Hepatocyte (in vitro differentiated cells): ENCODE results near the gene TRAFD1.

Source experiments
- CTCF ChIP-seq: fragments of 200-600 bp; sonication (generic); IDR thresholded peaks from 2 replicates; pipeline ENCODE4 v1.5.1; 2016; ENCODE audit warnings: antibody characterized with exemption, mild to moderate bottlenecking; ENCODE audit not compliant: poor library complexity
- EZH2phosphoT487 ChIP-seq: fragments of 200-600 bp; sonication (generic); IDR thresholded peaks from one replicate; pipeline ENCODE4 v1.6.1; 2018; ENCODE audit warnings: antibody characterized with exemption, mild to moderate bottlenecking, low read depth, moderate library complexity; ENCODE audit not compliant: unreplicated experiment, severe bottlenecking

- TF ChIP-seq CTCF (no peak), EZH2phosphoT487 (no peak)
Measured at GRCh38 chr12:112146123-112146522, 20.8 kb downstream of the TRAFD1 start.
